ENCODE results near the gene ETDB. TPM values are rescaled to one million over a fixed set of nuclear protein-coding genes. Genes with fewer than 3 reads are reported as not detected.
"Not testable (repeated sequence)": the region's sequence is repeated elsewhere in the genome, so short reads cannot be mapped to it uniquely, and the experiment has no call there.

Gene ETDB
- total RNA-seq, 6 experiments from 2014 or later = not detected

GRCh38 chrX:135112743-135113142 lies 7.6 kb downstream of the ETDB start:
- WGBS (ENCODE audit: insufficient coverage, low coverage, low lambda C conversion rate, missing lambda C conversion rate) = no CpG with 5 or more reads among the region's 1 CpG
- intact Hi-C loops (cut with DNase I) = no loop called here
- H3K4me3 ChIP-seq = no peak overlapping the region
- no peak for TF ChIP-seq POLR2A (IDR thresholded peaks at IDR 0.05)
- TF ChIP-seq, protein P1, sequence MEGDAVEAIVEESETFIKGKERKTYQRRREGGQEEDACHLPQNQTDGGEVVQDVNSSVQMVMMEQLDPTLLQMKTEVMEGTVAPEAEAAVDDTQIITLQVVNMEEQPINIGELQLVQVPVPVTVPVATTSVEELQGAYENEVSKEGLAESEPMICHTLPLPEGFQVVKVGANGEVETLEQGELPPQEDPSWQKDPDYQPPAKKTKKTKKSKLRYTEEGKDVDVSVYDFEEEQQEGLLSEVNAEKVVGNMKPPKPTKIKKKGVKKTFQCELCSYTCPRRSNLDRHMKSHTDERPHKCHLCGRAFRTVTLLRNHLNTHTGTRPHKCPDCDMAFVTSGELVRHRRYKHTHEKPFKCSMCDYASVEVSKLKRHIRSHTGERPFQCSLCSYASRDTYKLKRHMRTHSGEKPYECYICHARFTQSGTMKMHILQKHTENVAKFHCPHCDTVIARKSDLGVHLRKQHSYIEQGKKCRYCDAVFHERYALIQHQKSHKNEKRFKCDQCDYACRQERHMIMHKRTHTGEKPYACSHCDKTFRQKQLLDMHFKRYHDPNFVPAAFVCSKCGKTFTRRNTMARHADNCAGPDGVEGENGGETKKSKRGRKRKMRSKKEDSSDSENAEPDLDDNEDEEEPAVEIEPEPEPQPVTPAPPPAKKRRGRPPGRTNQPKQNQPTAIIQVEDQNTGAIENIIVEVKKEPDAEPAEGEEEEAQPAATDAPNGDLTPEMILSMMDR (IDR thresholded peaks at IDR 0.05) = no peak
- H3K9me3 ChIP-seq = no peaks in the 10 kb centered on the region
- peak in 1 of 4 donors; percentile 38 for ATAC-seq
- H3K27me3 ChIP-seq = no peaks in the 10 kb centered on the region
- no peaks in the 10 kb centered on the region for H3K4me1 ChIP-seq
- no peaks in the 10 kb centered on the region for H3K36me3 ChIP-seq
- no peak for DNase-seq
- H3K27ac ChIP-seq = no peak overlapping the region

DNA sequence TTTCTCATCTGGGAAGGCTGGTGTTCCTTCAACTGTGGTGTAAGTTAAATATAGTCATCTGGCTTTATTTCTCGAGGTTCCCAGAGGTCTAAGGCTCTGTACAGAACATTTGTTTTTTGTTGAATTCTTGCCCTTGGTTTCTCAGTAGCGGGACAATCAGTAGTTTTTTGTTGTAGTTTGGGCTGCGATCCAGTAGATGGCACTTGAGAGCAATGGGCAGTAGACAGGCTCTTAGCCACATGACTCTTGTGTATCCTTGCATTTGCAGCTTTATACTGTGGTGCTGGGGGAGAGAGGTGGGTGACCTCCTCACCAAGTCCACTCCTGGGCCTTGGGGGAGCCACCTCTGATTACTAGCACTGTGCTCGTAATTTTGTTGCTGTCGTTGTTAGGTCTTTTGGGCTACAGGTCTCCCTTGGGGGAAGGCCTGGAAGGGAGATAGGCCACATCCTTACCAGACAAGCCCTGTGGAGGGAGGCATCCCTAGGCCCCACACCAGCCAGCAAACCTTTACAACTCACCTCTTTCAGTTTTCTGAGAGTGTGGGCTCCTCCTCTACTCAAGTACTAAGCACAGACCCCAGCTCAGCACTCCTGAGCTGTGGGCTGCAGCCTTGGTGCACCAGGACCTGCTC lies 8.1 kb downstream of the ETDB start:
- WGBS (ENCODE audit: insufficient coverage, low coverage, low lambda C conversion rate, missing lambda C conversion rate) = 17% methylated on average over 4 of the region's 5 CpGs
- Histone ChIP-seq H3K27me3 (no peaks in the 10 kb centered on the region), H3K4me3 (no peak overlapping the region), H3K36me3 (no peaks in the 10 kb centered on the region), H3K27ac (no peak overlapping the region), H3K9me3 (no peaks in the 10 kb centered on the region), H3K4me1 (no peaks in the 10 kb centered on the region)
- TF ChIP-seq, protein P1 (IDR thresholded peaks at IDR 0.05) = peak; percentile 60 to 70 (median 66)
- TF ChIP-seq POLR2A (IDR thresholded peaks at IDR 0.05) = no peak
- intact Hi-C loops (cut with DNase I) = no loop called here
- DNase-seq (no peak), ATAC-seq (peak; percentile 72 to 90 (median 84))

GRCh38 chrX:135109554-135109953 lies 10.8 kb downstream of the ETDB start:
- Histone ChIP-seq H3K4me3 (no peak overlapping the region), H3K36me3 (no peaks in the 10 kb centered on the region), H3K27me3 (no peaks in the 10 kb centered on the region), H3K27ac (no peak overlapping the region), H3K9me3 (no peaks in the 10 kb centered on the region), H3K4me1 (no peaks in the 10 kb centered on the region)
- intact Hi-C loops (cut with DNase I) = no loop called here
- ATAC-seq = no peak
- TF ChIP-seq POLR2A (IDR thresholded peaks at IDR 0.05) = no peak
- TF ChIP-seq, protein P1 (IDR thresholded peaks at IDR 0.05) = no peak
- DNase-seq = no peak
- WGBS (ENCODE audit: insufficient coverage, low coverage, low lambda C conversion rate, missing lambda C conversion rate) = 52% methylated on average over 3 of the region's 3 CpGs

- WGBS (ENCODE audit: insufficient coverage, low coverage, low lambda C conversion rate, missing lambda C conversion rate) = 62% methylated on average over 10 of the region's 10 CpGs
Measured at GRCh38 chrX:135099493-135099783, 20.9 kb downstream of the ETDB start.

DNA sequence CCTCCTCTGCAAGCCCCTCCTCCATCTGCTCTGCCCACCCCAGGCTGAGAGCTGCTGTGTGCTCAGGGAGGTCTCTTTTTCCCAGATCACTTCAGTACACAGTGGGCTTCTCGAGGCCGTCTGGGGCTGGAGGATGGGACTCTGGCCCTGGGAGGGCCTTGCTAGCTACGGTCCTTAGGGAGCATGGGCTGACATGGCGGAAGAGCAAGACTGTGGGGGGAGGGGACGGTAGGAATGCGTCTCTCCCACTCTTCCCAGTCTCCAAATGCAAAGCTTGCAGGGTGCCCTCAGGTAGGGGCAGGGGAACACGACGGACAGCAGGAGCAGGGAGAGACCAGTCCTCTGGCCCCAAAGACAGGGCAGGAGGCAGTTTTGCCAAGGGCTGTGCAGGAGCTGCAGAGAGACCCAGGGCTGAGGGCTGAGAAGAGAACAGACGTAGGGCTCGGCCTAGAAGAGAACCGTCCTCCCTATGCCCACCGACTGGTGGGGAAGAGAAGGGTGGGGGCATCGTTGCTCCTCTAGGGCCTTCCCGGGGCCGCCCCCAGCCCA lies 23.1 kb downstream of the ETDB start:
- H3K9me3 ChIP-seq; H3K36me3 ChIP-seq; intact Hi-C loops (cut with DNase I); H3K27me3 ChIP-seq; H3K4me1 ChIP-seq; H3K27ac ChIP-seq; DNase-seq; ATAC-seq: not testable (repeated sequence)
- WGBS (ENCODE audit: insufficient coverage, low coverage, low lambda C conversion rate, missing lambda C conversion rate) = 80% methylated on average over 6 of the region's 15 CpGs
- peak overlapping the region; percentile 37 to 58 (median 54) for H3K4me3 ChIP-seq

More at GRCh38 chrX:135099493-135099783, 20.9 kb downstream of the ETDB start:
- intact Hi-C loops (cut with DNase I) = no loop called here
- Histone ChIP-seq H3K36me3 (no peaks in the 10 kb centered on the region), H3K27me3 (no peaks in the 10 kb centered on the region), H3K27ac (no peak overlapping the region), H3K9me3 (no peaks in the 10 kb centered on the region), H3K4me1 (no peaks in the 10 kb centered on the region), H3K4me3 (no peak overlapping the region)
- DNase-seq = no peak
- TF ChIP-seq, protein P1 (IDR thresholded peaks at IDR 0.05) = no peak
- TF ChIP-seq POLR2A (IDR thresholded peaks at IDR 0.05) = no peak
- ATAC-seq = no peak
